SH-SY5Y (cell line): Measurements from ENCODE around the gene CDH4.

Source experiments
- GATA2 ChIP-seq: IDR thresholded peaks from 2 replicates; pipeline ENCODE4 v1.6.1; 2011; ENCODE audit warnings: mild to moderate bottlenecking, low read depth, low read length
- GATA3 ChIP-seq: IDR thresholded peaks from 2 replicates; pipeline ENCODE4 v1.6.1; 2011; ENCODE audit warnings: low read depth, mild to moderate bottlenecking, low read length, moderate library complexity

DNA sequence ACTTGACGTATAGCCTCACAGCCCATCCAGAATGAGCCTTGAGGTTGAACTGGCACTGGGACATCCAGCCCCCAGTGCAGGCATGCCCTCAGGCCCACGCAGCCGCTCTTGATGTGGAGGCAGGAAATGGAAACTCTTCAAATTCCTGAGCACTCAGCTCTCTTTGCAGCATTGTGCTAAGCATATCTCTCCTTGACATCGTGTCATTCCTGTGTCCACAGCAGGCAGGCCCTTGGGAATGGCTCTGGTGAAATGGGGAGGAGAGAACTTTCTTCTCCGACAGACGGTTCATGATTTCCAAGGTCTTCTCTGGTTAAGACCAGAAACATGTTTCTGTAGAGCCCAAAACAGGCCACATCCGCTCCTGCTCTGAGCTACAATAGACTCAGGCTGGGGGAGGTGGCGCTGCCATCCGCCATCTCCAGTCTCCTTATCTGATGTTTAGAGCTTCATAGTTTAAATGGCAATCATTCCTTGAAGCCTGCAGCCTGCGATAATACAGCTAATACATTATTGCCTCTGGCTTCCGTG, 248.8 kb downstream of the CDH4 start:
- TF ChIP-seq GATA2: peak; percentile 30; the same call in 1 of the 2 replicates
- no peak for TF ChIP-seq GATA3
